MCF 10A (cell line): ENCODE results near the gene ALDH1A1. TPM values are rescaled to one million over a fixed set of nuclear protein-coding genes. Genes with fewer than 3 reads are reported as not detected.

Experiments used
- BruUV-seq: library from RNA; stranded (reverse); fragments of 400-500 nt; replicated peaks from 2 replicates; lab custom pipeline; 2021; lab: Mats Ljungman, UMichigan
- CTCF ChIA-PET: fragments of 300-600 bp; sonication (Branson Sonifier 250); formaldehyde crosslinking; extraction: SDS; loops from one replicate; lab custom pipeline; 2021; ENCODE audit warnings: antibody characterized with exemption, inconsistent platforms; lab: Yijun Ruan, JAX
- POLR2A ChIA-PET: fragments of 300-600, 350-650 bp; sonication (Branson Sonifier 250); formaldehyde crosslinking; extraction: SDS; loops from one replicate; lab custom pipeline; 2020; ENCODE audit warnings: antibody characterized with exemption, inconsistent platforms; lab: Yijun Ruan, JAX
- DNase-seq: peaks from one replicate; pipeline ENCODE4 v3.0.0-alpha.2; 2018; ENCODE audit not compliant: unreplicated experiment
- H3K27ac Mint-ChIP-seq: one replicate; pipeline ENCODE4 v1.8.0; 2022; ENCODE audit warnings: mild to moderate bottlenecking, low read depth, mixed read lengths; ENCODE audit not compliant: unreplicated experiment
- H3K27me3 Mint-ChIP-seq: one replicate; pipeline ENCODE4 v1.8.0; 2022; ENCODE audit warnings: mixed read lengths; ENCODE audit not compliant: insufficient read depth, unreplicated experiment
- H3K36me3 Mint-ChIP-seq: one replicate; pipeline ENCODE4 v1.8.0; 2022; ENCODE audit warnings: mild to moderate bottlenecking, moderate library complexity, mixed read lengths; ENCODE audit not compliant: insufficient read depth, unreplicated experiment
- H3K4me1 Mint-ChIP-seq: one replicate; pipeline ENCODE4 v1.8.0; 2022; ENCODE audit warnings: mixed read lengths; ENCODE audit not compliant: insufficient read depth, unreplicated experiment
- H3K4me3 Mint-ChIP-seq: one replicate; pipeline ENCODE4 v1.8.0; 2022; ENCODE audit warnings: mild to moderate bottlenecking, moderate library complexity, mixed read lengths; ENCODE audit not compliant: unreplicated experiment
- H3K9me3 Mint-ChIP-seq: one replicate; pipeline ENCODE4 v1.8.0; 2022; ENCODE audit warnings: mixed read lengths; ENCODE audit not compliant: unreplicated experiment
- intact Hi-C: fragments of 100-400 bp; cut with micrococcal nuclease; formaldehyde crosslinking; loops from 2 replicates; pipeline ENCODE4 v1.14.1; 2022
- total RNA-seq: library from RNA; stranded (reverse); gene quantifications from 2 replicates; pipeline ENCODE4 v1.2.3, GENCODE V29; 2022
- TF ChIP-seq, protein P1 (sequence below): fragments of 200-600 bp; IDR thresholded peaks from one replicate; pipeline ENCODE4 v1.8.0; 2022; ENCODE audit warnings: antibody characterized with exemption, mild to moderate bottlenecking; ENCODE audit not compliant: unreplicated experiment

Gene ALDH1A1
- total RNA-seq, 1 experiment from 2014 or later: not detected

DNA sequence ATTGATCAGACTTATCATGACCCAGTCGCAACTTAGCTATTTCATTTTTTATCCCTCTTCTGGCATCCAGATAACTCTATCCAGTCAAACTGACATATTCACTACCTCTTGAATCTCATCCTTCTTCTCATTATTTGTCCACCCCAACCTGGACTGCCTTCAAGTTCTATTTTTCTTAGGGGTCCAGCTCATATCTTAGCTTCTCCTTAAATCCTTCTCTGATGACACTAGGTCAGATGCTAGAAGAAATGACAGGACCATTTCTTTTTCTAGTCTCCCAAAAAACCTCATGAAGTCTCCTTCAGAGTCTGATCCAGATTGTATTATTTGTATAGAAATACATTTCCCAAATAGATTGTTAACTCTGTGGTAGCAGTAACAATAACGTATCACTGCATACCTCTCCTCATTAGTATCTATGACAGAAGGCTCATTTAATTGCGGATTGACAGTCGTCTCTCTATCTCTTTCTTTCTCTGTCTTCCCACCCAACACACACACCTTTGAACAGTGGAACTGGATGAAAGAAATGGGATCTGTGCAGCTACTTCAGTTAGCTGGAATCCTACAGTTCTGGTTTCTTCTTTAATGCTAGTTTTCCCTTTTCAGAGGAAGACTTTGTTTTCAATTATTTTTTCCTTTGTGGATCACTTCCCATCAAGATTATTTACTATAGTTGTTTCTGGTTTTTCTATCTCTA, 33.5 kb downstream of the ALDH1A1 start:
- Mint-ChIP-seq H3K4me1 (no peaks in the 10 kb centered on the region), H3K36me3 (no peaks in the 10 kb centered on the region), H3K27me3 (peaks cover 48% of the 10 kb centered on the region), H3K9me3 (no peaks in the 10 kb centered on the region), H3K4me3 (no peak overlapping the region), H3K27ac (no peak overlapping the region)
- CTCF ChIA-PET: interaction anchor here (0.6 to 0.8 kb wide), 4 partner anchors 9 to 1002 kb away, joined by 3 to 4 read pairs (median 4); no protein-coding TSS in a partner anchor
- intact Hi-C loops: no loop called here
- POLR2A ChIA-PET: no interaction called here
- no peak for DNase-seq
- no TSS peak for BruUV-seq
- TF ChIP-seq, protein P1, sequence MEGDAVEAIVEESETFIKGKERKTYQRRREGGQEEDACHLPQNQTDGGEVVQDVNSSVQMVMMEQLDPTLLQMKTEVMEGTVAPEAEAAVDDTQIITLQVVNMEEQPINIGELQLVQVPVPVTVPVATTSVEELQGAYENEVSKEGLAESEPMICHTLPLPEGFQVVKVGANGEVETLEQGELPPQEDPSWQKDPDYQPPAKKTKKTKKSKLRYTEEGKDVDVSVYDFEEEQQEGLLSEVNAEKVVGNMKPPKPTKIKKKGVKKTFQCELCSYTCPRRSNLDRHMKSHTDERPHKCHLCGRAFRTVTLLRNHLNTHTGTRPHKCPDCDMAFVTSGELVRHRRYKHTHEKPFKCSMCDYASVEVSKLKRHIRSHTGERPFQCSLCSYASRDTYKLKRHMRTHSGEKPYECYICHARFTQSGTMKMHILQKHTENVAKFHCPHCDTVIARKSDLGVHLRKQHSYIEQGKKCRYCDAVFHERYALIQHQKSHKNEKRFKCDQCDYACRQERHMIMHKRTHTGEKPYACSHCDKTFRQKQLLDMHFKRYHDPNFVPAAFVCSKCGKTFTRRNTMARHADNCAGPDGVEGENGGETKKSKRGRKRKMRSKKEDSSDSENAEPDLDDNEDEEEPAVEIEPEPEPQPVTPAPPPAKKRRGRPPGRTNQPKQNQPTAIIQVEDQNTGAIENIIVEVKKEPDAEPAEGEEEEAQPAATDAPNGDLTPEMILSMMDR: no peak

DNA sequence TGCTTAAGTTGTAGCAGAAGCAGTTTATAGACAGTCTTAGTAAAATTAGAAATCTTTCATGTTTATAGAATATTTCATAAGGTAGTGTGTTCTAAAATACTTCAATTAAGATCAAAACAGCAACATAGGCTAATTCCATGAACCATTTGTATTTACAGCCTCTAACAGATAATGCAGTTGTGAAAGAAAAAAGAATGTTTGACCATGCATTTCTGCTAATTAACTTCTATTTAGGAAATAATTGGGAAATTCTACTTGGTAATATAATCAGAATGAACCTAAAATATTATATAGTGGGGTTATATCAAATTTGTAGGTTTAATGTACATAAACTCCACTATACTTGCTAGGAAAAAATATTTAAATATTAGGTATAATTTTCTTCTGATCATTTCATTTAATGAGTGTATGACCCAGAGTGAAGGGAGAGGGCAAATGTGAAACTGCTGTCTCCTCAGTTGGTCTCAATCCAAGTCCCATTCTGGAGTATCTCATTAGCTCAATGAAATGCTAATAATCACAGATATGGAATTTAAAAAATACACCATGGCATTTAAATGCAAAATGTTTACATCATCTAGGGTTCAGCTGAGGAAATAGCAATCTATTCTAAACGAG, 34.9 kb downstream of the ALDH1A1 start:
- POLR2A ChIA-PET: interaction anchor here (0.7 to 1.0 kb wide), 3 partner anchors 8 to 42 kb away, joined by 3 to 4 read pairs (median 3); no protein-coding TSS in a partner anchor
- H3K36me3 Mint-ChIP-seq: no peaks in the 10 kb centered on the region
- CTCF ChIA-PET: interaction anchor here (0.7 kb wide), 1 partner anchor 88 kb away, joined by 4 read pairs; no protein-coding TSS in a partner anchor

DNA sequence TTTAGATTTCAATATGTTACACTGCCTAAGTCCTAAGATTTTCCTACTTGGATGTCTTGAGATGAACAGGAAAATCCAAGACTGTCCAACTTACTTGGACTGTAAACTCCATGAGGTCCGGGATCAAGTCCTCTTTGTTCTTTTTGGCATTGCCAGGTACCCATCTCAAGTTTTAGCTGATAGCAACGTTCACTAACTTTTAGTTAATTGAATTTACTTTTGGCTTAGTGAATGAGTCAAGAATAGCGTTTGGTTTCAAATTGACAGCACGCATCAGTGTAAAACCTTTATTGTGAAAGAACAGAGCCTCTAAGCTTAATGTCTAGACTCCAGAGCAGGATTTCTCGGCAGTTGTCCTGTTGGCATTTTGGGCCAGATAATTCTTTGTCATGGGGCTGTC, 37.2 kb downstream of the ALDH1A1 start:
- intact Hi-C loops: no loop called here
- TF ChIP-seq, protein P1: no peak
- ChIA-PET POLR2A (no interaction called here), CTCF (no interaction called here)
- Mint-ChIP-seq H3K27ac (no peak overlapping the region), H3K9me3 (no peaks in the 10 kb centered on the region), H3K36me3 (no peaks in the 10 kb centered on the region), H3K4me3 (no peak overlapping the region), H3K27me3 (peaks cover 53% of the 10 kb centered on the region), H3K4me1 (no peaks in the 10 kb centered on the region)
- BruUV-seq: no TSS peak
- no peak for DNase-seq

More for the DNA sequence above, 34.9 kb downstream of the ALDH1A1 start:
- H3K4me3 Mint-ChIP-seq: no peak overlapping the region
- intact Hi-C loops: no loop called here
- BruUV-seq: no TSS peak
- DNase-seq: no peak
- no peaks in the 10 kb centered on the region for H3K9me3 Mint-ChIP-seq
- no peaks in the 10 kb centered on the region for H3K4me1 Mint-ChIP-seq
- no peak overlapping the region for H3K27ac Mint-ChIP-seq
- peaks cover 54% of the 10 kb centered on the region for H3K27me3 Mint-ChIP-seq
- TF ChIP-seq, protein P1: no peak

DNA sequence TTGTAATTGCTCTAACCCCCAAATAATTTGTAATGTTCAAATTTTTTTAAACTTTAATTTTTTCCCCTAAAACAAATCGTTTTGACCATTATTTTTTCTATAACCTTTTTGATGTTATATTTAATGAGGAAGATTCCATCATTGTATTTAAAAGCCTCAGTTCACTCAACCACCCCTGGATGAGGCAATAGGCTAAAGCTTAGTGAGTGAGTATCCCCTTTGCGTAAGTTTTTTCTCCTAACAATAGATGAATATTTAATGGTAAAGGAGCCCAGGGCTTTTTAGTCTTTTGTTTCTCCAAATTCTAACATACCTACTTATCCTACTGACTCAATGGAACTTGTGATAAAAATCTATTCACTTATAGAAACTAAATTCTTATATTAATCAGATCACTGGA, 38.1 kb downstream of the ALDH1A1 start:
- ChIA-PET CTCF (no interaction called here), POLR2A (no interaction called here)
- TF ChIP-seq, protein P1: no peak
- no peak for DNase-seq
- peaks cover 50% of the 10 kb centered on the region for H3K27me3 Mint-ChIP-seq
- no peak overlapping the region for H3K4me3 Mint-ChIP-seq
- H3K27ac Mint-ChIP-seq: no peak overlapping the region
- H3K4me1 Mint-ChIP-seq: no peaks in the 10 kb centered on the region
- no peaks in the 10 kb centered on the region for H3K36me3 Mint-ChIP-seq
- intact Hi-C loops: no loop called here
- no TSS peak for BruUV-seq
- no peaks in the 10 kb centered on the region for H3K9me3 Mint-ChIP-seq
